GM18868 (cell line): ENCODE results near the gene RFFL.
A peak's percentile ranks its signal among the peaks of the same experiment; 100 is the strongest.
"Not testable (repeated sequence)": the region's sequence is repeated elsewhere in the genome, so short reads cannot be mapped to it uniquely, and the experiment has no call there.

Source experiments
- ATAC-seq: cut with Tn5 transposase; IDR thresholded peaks from one replicate; pipeline ENCODE4 v1.9.1; 2021; ENCODE audit warnings: mild to moderate bottlenecking, moderate library complexity; ENCODE audit not compliant: unreplicated experiment

RFFL gene

GRCh38 chr17:35048685-35049379, 14.7 kb downstream of the RFFL start:
- no peak for ATAC-seq

- peak; percentile 77 for ATAC-seq
Observed at GRCh38 chr17:35046740-35047283, 16.7 kb downstream of the RFFL start.

- no peak for ATAC-seq
Observed at GRCh38 chr17:35046245-35046644, 17.3 kb downstream of the RFFL start.

- not testable (repeated sequence) for ATAC-seq
Observed at GRCh38 chr17:35045458-35045979, 18.0 kb downstream of the RFFL start.

- no peak for ATAC-seq
Observed at GRCh38 chr17:35044181-35044580, 19.3 kb downstream of the RFFL start.

- ATAC-seq = no peak
Observed at GRCh38 chr17:35041390-35041789, 22.1 kb downstream of the RFFL start.

- no peak for ATAC-seq
Observed at GRCh38 chr17:35038453-35038852, 25.1 kb downstream of the RFFL start.

GRCh38 chr17:35030780-35031179, 32.7 kb downstream of the RFFL start:
- ATAC-seq = no peak

GRCh38 chr17:35028531-35029262, 34.8 kb downstream of the RFFL start:
- ATAC-seq = no peak

GRCh38 chr17:35028097-35028496, 35.4 kb downstream of the RFFL start:
- ATAC-seq = not testable (repeated sequence)

- ATAC-seq = no peak
Observed at GRCh38 chr17:35025541-35025940, 38.0 kb downstream of the RFFL start.

GRCh38 chr17:35023538-35023937, 40.0 kb downstream of the RFFL start:
- no peak for ATAC-seq

- no peak for ATAC-seq
Observed at GRCh38 chr17:35022536-35023063, 40.9 kb downstream of the RFFL start.

GRCh38 chr17:35021520-35022380, 41.8 kb downstream of the RFFL start:
- no peak for ATAC-seq

GRCh38 chr17:35019386-35020179, 43.9 kb downstream of the RFFL start:
- no peak for ATAC-seq

GRCh38 chr17:35018814-35019213, 44.7 kb downstream of the RFFL start:
- ATAC-seq = no peak

GRCh38 chr17:35017021-35017420, 46.5 kb downstream of the RFFL start:
- ATAC-seq = no peak

- no peak for ATAC-seq
Observed at GRCh38 chr17:35016369-35016768, 47.1 kb downstream of the RFFL start.

GRCh38 chr17:35011671-35012216, 51.8 kb downstream of the RFFL start:
- ATAC-seq = no peak

- ATAC-seq = no peak
Observed at GRCh38 chr17:35010093-35010492, 53.4 kb downstream of the RFFL start.
